NCI-H1930 (cell line): Measurements from ENCODE around the gene FIGN.

Experiments used
- DNase-seq, 2 experiments: peaks; one replicate each; lab custom pipeline; 2025; lab: John Stamatoyannopoulos, UW

The FIGN gene

GRCh38 chr2:163558251-163559021, 177.4 kb downstream of the FIGN start:
- no peak for DNase-seq

GRCh38 chr2:163556511-163556910, 179.3 kb downstream of the FIGN start:
- no peak for DNase-seq

- DNase-seq: no peak
These were observed 180.9 kb downstream of the FIGN start for GRCh38 chr2:163554864-163555263.

GRCh38 chr2:163553601-163554000, 182.2 kb downstream of the FIGN start:
- DNase-seq: no peak

GRCh38 chr2:163552758-163553157, 183.1 kb downstream of the FIGN start:
- DNase-seq: no peak

- no peak for DNase-seq
These were observed 184.0 kb downstream of the FIGN start for GRCh38 chr2:163551616-163552373.

- no peak for DNase-seq
These were observed 186.8 kb downstream of the FIGN start for GRCh38 chr2:163548970-163549369.
